SK-MEL-5 (cell line): ENCODE data around the gene ATG4A. TPM values are rescaled to one million over a fixed set of nuclear protein-coding genes. Genes with fewer than 3 reads are reported as not detected.

ENCODE experiments used
- DNase-seq: peaks from one replicate; pipeline ENCODE4 v3.0.0-alpha.2; 2016; ENCODE audit warnings: low read depth, low spot score
- in situ Hi-C: cut with HindIII; loops from 2 replicates; pipeline ENCODE4 v1.10.0; 2016; ENCODE audit warnings: low sequenced_read_pairs, high pct_unique_total_duplicates, low pct_unique_long_range_greater_than_20kb
- polyA plus RNA-seq, 2 experiments: library from polyadenylated mRNA; depleted of rRNA; stranded (reverse); fragments of >200 nt; gene quantifications; 2 replicates each; pipeline ENCODE4 v1.2.3, GENCODE V29; 2015
- total RNA-seq: library from RNA; depleted of rRNA; stranded (reverse); fragments of >200 nt; shearing (Covaris generic); gene quantifications from 2 replicates; pipeline ENCODE4 v1.2.3, GENCODE V29; 2014; rRNA removed

The ATG4A gene
- total RNA-seq = 7.9 and 9.0 TPM in 2 replicates
- polyA plus RNA-seq (2015; cell fraction: cytosol; rRNA removed) = 7.0 and 9.9 TPM in 2 replicates
- polyA plus RNA-seq (2015; cell fraction: nucleus; rRNA removed) = 11.2 and 17.4 TPM in 2 replicates

- DNase-seq = peak; percentile 96
- in situ Hi-C loops = no loop called here
These were observed at the start of gene ATG4A, which contains the start of gene PSMD10 for GRCh38 chrX:108091264-108091877. Gene ATG4A (plus strand): TSS chrX:108091778. CDS start chrX:108091827, 49 bp downstream. Gene PSMD10 (minus strand): TSS chrX:108091542. CDS start chrX:108091520, 22 bp downstream.

GRCh38 chrX:108044554-108045256 is 46.9 kb upstream of the ATG4A start, which contains the start of gene VSIG1:
Gene VSIG1 (plus strand): TSS chrX:108045065. CDS start chrX:108045131, 66 bp downstream.
- DNase-seq = no peak
- in situ Hi-C loops = no loop called here

GRCh38 chrX:108049649-108050048 is 41.9 kb upstream of the ATG4A start:
- no peak for DNase-seq
- in situ Hi-C loops = no loop called here

- in situ Hi-C loops = no loop called here
- DNase-seq = no peak
These were observed 38.4 kb upstream of the ATG4A start for GRCh38 chrX:108053218-108053617.

GRCh38 chrX:108055546-108055945 is 36.0 kb upstream of the ATG4A start:
- no peak for DNase-seq
- in situ Hi-C loops = no loop called here

- no peak for DNase-seq
- in situ Hi-C loops = no loop called here
These were observed 31.8 kb upstream of the ATG4A start for GRCh38 chrX:108059801-108060200.

- in situ Hi-C loops = no loop called here
- DNase-seq = no peak
These were observed 27.6 kb upstream of the ATG4A start for GRCh38 chrX:108064001-108064400.

GRCh38 chrX:108064613-108065012 is 27.0 kb upstream of the ATG4A start:
- in situ Hi-C loops = no loop called here
- no peak for DNase-seq

GRCh38 chrX:108068121-108068520 is 23.5 kb upstream of the ATG4A start:
- no peak for DNase-seq
- in situ Hi-C loops = no loop called here

- in situ Hi-C loops = no loop called here
These were observed 20.7 kb upstream of the ATG4A start for GRCh38 chrX:108070891-108071290.

GRCh38 chrX:108071578-108071977 is 20.0 kb upstream of the ATG4A start:
- DNase-seq = no peak
- in situ Hi-C loops = no loop called here

More at GRCh38 chrX:108070891-108071290, 20.7 kb upstream of the ATG4A start:
- no peak for DNase-seq

GRCh38 chrX:108072746-108073145 is 18.8 kb upstream of the ATG4A start:
- no peak for DNase-seq
- in situ Hi-C loops = no loop called here

GRCh38 chrX:108081110-108081509 is 10.5 kb upstream of the ATG4A start:
- in situ Hi-C loops = no loop called here
- no peak for DNase-seq

- in situ Hi-C loops = no loop called here
- no peak for DNase-seq
These were observed 3.8 kb upstream of the ATG4A start for GRCh38 chrX:108087792-108088191.

- DNase-seq = no peak
- in situ Hi-C loops = no loop called here
These were observed 3.1 kb upstream of the ATG4A start for GRCh38 chrX:108088511-108088910.

- in situ Hi-C loops = no loop called here
- peak; percentile 8 for DNase-seq
These were observed 901 bp upstream of the ATG4A start for GRCh38 chrX:108090491-108091263.

- DNase-seq = no peak
- in situ Hi-C loops = no loop called here
These were observed 307 bp downstream of the ATG4A start for GRCh38 chrX:108091878-108092291.

GRCh38 chrX:108097380-108097779 is 5.8 kb downstream of the ATG4A start:
- no peak for DNase-seq
- in situ Hi-C loops = no loop called here
